ENCODE results near the gene STAT3.

DNA sequence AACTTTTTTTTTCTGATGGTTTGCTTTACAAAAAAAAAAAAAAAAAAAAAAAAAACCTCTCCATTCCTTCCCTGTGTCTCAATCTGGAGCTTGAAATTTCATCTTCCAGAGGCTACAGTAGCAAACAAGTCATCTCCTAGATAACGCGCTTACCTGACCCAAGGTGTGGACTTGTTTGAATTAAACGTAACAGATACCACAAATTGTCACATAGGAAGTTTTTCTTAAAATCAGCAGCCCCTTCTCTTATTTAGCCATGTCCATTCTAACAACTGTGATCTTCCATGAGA is 114.0 kb downstream of the STAT3 start:
- TF ChIP-seq POLR2AphosphoS5 (IDR thresholded peaks at IDR 0.05; ENCODE audit: low read depth, low read length) (no peak), ELF1 (IDR thresholded peaks at IDR 0.05; ENCODE audit: borderline replicate concordance, low read depth) (no peak), YY1 (IDR thresholded peaks at IDR 0.05; ENCODE audit: extremely low read depth, insufficient replicate concordance, low read depth, low read length) (no peak), CEBPB (IDR thresholded peaks at IDR 0.05; ENCODE audit: low read depth) (no peak), JUND (IDR thresholded peaks at IDR 0.05) (no peak), POLR2A (IDR thresholded peaks at IDR 0.05; ENCODE audit: borderline replicate concordance, extremely low read depth, insufficient read depth, insufficient read length) (no peak), TCF7L2 (IDR thresholded peaks at IDR 0.05; ENCODE audit: borderline replicate concordance, extremely low read depth, insufficient read depth, insufficient read length) (no peak), SIN3A (IDR thresholded peaks at IDR 0.05; ENCODE audit: low read depth) (no peak), RAD21 (IDR thresholded peaks at IDR 0.05; ENCODE audit: low read depth) (no peak), FOSL1 (IDR thresholded peaks at IDR 0.05; ENCODE audit: low read depth) (no peak), EZH2phosphoT487 (IDR thresholded peaks at IDR 0.05; ENCODE audit: borderline replicate concordance) (no peak)
- TF ChIP-seq, protein P1, sequence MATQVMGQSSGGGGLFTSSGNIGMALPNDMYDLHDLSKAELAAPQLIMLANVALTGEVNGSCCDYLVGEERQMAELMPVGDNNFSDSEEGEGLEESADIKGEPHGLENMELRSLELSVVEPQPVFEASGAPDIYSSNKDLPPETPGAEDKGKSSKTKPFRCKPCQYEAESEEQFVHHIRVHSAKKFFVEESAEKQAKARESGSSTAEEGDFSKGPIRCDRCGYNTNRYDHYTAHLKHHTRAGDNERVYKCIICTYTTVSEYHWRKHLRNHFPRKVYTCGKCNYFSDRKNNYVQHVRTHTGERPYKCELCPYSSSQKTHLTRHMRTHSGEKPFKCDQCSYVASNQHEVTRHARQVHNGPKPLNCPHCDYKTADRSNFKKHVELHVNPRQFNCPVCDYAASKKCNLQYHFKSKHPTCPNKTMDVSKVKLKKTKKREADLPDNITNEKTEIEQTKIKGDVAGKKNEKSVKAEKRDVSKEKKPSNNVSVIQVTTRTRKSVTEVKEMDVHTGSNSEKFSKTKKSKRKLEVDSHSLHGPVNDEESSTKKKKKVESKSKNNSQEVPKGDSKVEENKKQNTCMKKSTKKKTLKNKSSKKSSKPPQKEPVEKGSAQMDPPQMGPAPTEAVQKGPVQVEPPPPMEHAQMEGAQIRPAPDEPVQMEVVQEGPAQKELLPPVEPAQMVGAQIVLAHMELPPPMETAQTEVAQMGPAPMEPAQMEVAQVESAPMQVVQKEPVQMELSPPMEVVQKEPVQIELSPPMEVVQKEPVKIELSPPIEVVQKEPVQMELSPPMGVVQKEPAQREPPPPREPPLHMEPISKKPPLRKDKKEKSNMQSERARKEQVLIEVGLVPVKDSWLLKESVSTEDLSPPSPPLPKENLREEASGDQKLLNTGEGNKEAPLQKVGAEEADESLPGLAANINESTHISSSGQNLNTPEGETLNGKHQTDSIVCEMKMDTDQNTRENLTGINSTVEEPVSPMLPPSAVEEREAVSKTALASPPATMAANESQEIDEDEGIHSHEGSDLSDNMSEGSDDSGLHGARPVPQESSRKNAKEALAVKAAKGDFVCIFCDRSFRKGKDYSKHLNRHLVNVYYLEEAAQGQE (IDR thresholded peaks at IDR 0.05; ENCODE audit: low read depth): no peak
- TF ChIP-seq, protein P2, sequence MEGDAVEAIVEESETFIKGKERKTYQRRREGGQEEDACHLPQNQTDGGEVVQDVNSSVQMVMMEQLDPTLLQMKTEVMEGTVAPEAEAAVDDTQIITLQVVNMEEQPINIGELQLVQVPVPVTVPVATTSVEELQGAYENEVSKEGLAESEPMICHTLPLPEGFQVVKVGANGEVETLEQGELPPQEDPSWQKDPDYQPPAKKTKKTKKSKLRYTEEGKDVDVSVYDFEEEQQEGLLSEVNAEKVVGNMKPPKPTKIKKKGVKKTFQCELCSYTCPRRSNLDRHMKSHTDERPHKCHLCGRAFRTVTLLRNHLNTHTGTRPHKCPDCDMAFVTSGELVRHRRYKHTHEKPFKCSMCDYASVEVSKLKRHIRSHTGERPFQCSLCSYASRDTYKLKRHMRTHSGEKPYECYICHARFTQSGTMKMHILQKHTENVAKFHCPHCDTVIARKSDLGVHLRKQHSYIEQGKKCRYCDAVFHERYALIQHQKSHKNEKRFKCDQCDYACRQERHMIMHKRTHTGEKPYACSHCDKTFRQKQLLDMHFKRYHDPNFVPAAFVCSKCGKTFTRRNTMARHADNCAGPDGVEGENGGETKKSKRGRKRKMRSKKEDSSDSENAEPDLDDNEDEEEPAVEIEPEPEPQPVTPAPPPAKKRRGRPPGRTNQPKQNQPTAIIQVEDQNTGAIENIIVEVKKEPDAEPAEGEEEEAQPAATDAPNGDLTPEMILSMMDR (IDR thresholded peaks at IDR 0.05 in 2 of 3, conservative IDR thresholded peaks at IDR 0.05 in 1 of 3; ENCODE audit: borderline replicate concordance in 1 of 3, insufficient read depth in 1 of 3, low read depth in 2 of 3, low read length in 2 of 3): no peak
- TF ChIP-seq, protein P3, sequence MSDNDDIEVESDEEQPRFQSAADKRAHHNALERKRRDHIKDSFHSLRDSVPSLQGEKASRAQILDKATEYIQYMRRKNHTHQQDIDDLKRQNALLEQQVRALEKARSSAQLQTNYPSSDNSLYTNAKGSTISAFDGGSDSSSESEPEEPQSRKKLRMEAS (IDR thresholded peaks at IDR 0.05): no peak
